Thoracic aorta (tissue), 2 donors: ENCODE data around the gene SPATA33. TPM values are rescaled to one million over a fixed set of nuclear protein-coding genes. Genes with fewer than 3 reads are reported as not detected.

Experiments used
- ATAC-seq: fragments of 150-250 bp; one replicate; pipeline ENCODE4 v1.8.0; 2017; ENCODE audit warnings: low read depth; ENCODE audit not compliant: insufficient number of reproducible peaks, low FRiP score
- DNase-seq: peaks from one replicate; pipeline ENCODE4 v3.0.0-alpha.2; 2020; ENCODE audit warnings: low spot score
- H3K27ac ChIP-seq, 2 donors: fragments of 200-600 bp; sonication (generic); 1 replicate in 1 of 2; 2 replicates in 1 of 2; pipeline ENCODE4 v1.5.1; 2016; ENCODE audit warnings: mild to moderate bottlenecking in 2 of 2, moderate library complexity in 2 of 2
- H3K27me3 ChIP-seq: fragments of 200-600 bp; sonication (generic); replicated peaks from 2 replicates; pipeline ENCODE4 v1.6.0; 2016; ENCODE audit warnings: mild to moderate bottlenecking; ENCODE audit not compliant: insufficient read depth
- H3K36me3 ChIP-seq: fragments of 200-600 bp; sonication (generic); one replicate; pipeline ENCODE4 v1.5.1; 2016
- H3K4me1 ChIP-seq, 2 donors: fragments of 200-600 bp; sonication (generic); 1 replicate in 1 of 2; 2 replicates in 1 of 2; pipeline versions ENCODE4 v1.5.1 to v1.6.0; 2016; ENCODE audit warnings: low read depth in 2 of 2, mild to moderate bottlenecking in 1 of 2; ENCODE audit not compliant: control insufficient read depth in 1 of 2
- H3K4me3 ChIP-seq: fragments of 200-600 bp; sonication (generic); 2 replicates; pipeline ENCODE4 v1.5.1; 2016; ENCODE audit warnings: mild to moderate bottlenecking
- H3K9me3 ChIP-seq: fragments of 200-600 bp; sonication (generic); 2 replicates; pipeline ENCODE4 v1.5.1; 2016
- total RNA-seq, 2 donors: library from RNA; depleted of rRNA; stranded (reverse); fragments of >200 nt; gene quantifications; one replicate each; pipeline versions ENCODE4 v1.1.0 to v1.2.3, GENCODE V29; 2016
- TF ChIP-seq, protein P1 (sequence below): fragments of 200-600 bp; sonication (generic); IDR thresholded peaks from one replicate; pipeline ENCODE4 v1.5.1; 2019; ENCODE audit warnings: antibody characterized with exemption

Gene SPATA33
- total RNA-seq, 2 donors from 2014 or later, result 3.2 to 3.9 TPM

GRCh38 chr16:89613231-89613953 is 44.2 kb upstream of the SPATA33 start, which contains the start of gene DPEP1:
Gene DPEP1 (plus strand): TSS chr16:89613642. CDS start chr16:89630411, 16,769 bp downstream.
- ATAC-seq, result no peak
- Histone ChIP-seq H3K27me3 (no peaks in the 10 kb centered on the region), H3K4me3 (no peak within 1 kb of the TSS), H3K36me3 (no peaks in the 10 kb centered on the region), H3K9me3 (no peaks in the 10 kb centered on the region), H3K27ac (no peak within 1 kb of the TSS), H3K4me1 (no peaks in the 10 kb centered on the region)
- TF ChIP-seq, protein P1, sequence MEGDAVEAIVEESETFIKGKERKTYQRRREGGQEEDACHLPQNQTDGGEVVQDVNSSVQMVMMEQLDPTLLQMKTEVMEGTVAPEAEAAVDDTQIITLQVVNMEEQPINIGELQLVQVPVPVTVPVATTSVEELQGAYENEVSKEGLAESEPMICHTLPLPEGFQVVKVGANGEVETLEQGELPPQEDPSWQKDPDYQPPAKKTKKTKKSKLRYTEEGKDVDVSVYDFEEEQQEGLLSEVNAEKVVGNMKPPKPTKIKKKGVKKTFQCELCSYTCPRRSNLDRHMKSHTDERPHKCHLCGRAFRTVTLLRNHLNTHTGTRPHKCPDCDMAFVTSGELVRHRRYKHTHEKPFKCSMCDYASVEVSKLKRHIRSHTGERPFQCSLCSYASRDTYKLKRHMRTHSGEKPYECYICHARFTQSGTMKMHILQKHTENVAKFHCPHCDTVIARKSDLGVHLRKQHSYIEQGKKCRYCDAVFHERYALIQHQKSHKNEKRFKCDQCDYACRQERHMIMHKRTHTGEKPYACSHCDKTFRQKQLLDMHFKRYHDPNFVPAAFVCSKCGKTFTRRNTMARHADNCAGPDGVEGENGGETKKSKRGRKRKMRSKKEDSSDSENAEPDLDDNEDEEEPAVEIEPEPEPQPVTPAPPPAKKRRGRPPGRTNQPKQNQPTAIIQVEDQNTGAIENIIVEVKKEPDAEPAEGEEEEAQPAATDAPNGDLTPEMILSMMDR, result no peak
- no peak for DNase-seq

GRCh38 chr16:89613954-89614459 is 43.6 kb upstream of the SPATA33 start:
- Histone ChIP-seq H3K4me3 (no peak overlapping the region), H3K9me3 (no peaks in the 10 kb centered on the region), H3K4me1 (no peaks in the 10 kb centered on the region), H3K27ac (no peak overlapping the region), H3K27me3 (no peaks in the 10 kb centered on the region), H3K36me3 (no peaks in the 10 kb centered on the region)
- TF ChIP-seq, protein P1, result no peak
- DNase-seq (no peak), ATAC-seq (no peak)

GRCh38 chr16:89615176-89615575 is 42.5 kb upstream of the SPATA33 start:
- Histone ChIP-seq H3K9me3 (no peaks in the 10 kb centered on the region), H3K27ac (no peak overlapping the region), H3K4me3 (no peak overlapping the region), H3K4me1 (no peaks in the 10 kb centered on the region), H3K36me3 (no peaks in the 10 kb centered on the region), H3K27me3 (no peaks in the 10 kb centered on the region)
- ATAC-seq (no peak), DNase-seq (no peak)
- TF ChIP-seq, protein P1, result no peak

- DNase-seq (no peak), ATAC-seq (no peak)
- TF ChIP-seq, protein P1, result no peak
- no peak overlapping the region for H3K4me3 ChIP-seq
- no peaks in the 10 kb centered on the region for H3K9me3 ChIP-seq
- no peaks in the 10 kb centered on the region for H3K4me1 ChIP-seq
- H3K27me3 ChIP-seq, result no peaks in the 10 kb centered on the region
- H3K36me3 ChIP-seq, result no peaks in the 10 kb centered on the region
- H3K27ac ChIP-seq, result no peak overlapping the region
These were observed 42.0 kb upstream of the SPATA33 start for GRCh38 chr16:89615596-89616090.

DNA sequence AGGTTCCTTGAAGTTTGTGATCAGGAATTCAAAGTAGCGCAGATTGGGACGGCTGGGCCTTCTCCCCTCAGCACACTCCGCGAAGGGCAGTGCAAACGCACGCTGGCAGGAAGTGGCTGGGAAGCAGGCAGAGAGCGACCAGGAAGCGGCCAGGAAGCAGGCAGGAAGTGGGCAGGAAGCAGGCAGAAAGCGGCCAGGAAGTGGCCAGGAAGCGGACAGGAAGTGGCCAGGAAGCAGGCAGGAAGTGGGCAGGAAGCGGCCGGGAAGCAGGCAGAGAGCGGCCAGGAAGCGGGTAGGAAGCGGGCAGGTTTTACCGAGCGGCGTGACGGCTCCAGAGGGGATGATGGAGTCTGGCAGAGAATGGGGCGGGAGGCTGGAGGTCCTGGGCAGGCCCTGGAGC is 41.0 kb upstream of the SPATA33 start:
- H3K27ac ChIP-seq, result no peak overlapping the region
- no peak for ATAC-seq
- TF ChIP-seq, protein P1, result no peak

More for the DNA sequence above, 41.0 kb upstream of the SPATA33 start:
- Histone ChIP-seq H3K9me3 (no peaks in the 10 kb centered on the region), H3K4me1 (no peaks in the 10 kb centered on the region), H3K4me3 (no peak overlapping the region), H3K27me3 (no peaks in the 10 kb centered on the region), H3K36me3 (no peaks in the 10 kb centered on the region)
- no peak for DNase-seq
